Subcutaneous adipose tissue (tissue), 4 donors: ENCODE measurements around the gene NEGR1. TPM values are rescaled to one million over a fixed set of nuclear protein-coding genes. Genes with fewer than 3 reads are reported as not detected.

ENCODE experiments used
- total RNA-seq, 4 donors: library from RNA; depleted of rRNA; stranded (reverse); fragments of >200 nt; gene quantifications; one replicate each; pipeline ENCODE4 v1.1.0, GENCODE V29; 2016
- TF ChIP-seq, protein P1 (sequence below): fragments of 450-650 bp; IDR thresholded peaks from one replicate; pipeline ENCODE4 v1.5.1; 2016; ENCODE audit warnings: low read depth, mild to moderate bottlenecking, control low read depth, antibody characterized with exemption, moderate library complexity

The NEGR1 gene
- total RNA-seq, 4 donors from 2014 or later: 18.6 to 42.9 (median 35.3) TPM

GRCh38 chr1:71956613-71957285, 325.6 kb downstream of the NEGR1 start:
- TF ChIP-seq, protein P1, sequence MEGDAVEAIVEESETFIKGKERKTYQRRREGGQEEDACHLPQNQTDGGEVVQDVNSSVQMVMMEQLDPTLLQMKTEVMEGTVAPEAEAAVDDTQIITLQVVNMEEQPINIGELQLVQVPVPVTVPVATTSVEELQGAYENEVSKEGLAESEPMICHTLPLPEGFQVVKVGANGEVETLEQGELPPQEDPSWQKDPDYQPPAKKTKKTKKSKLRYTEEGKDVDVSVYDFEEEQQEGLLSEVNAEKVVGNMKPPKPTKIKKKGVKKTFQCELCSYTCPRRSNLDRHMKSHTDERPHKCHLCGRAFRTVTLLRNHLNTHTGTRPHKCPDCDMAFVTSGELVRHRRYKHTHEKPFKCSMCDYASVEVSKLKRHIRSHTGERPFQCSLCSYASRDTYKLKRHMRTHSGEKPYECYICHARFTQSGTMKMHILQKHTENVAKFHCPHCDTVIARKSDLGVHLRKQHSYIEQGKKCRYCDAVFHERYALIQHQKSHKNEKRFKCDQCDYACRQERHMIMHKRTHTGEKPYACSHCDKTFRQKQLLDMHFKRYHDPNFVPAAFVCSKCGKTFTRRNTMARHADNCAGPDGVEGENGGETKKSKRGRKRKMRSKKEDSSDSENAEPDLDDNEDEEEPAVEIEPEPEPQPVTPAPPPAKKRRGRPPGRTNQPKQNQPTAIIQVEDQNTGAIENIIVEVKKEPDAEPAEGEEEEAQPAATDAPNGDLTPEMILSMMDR: no peak

- TF ChIP-seq, protein P1: no peak
Measured at GRCh38 chr1:71950579-71950978, 331.8 kb downstream of the NEGR1 start.

DNA sequence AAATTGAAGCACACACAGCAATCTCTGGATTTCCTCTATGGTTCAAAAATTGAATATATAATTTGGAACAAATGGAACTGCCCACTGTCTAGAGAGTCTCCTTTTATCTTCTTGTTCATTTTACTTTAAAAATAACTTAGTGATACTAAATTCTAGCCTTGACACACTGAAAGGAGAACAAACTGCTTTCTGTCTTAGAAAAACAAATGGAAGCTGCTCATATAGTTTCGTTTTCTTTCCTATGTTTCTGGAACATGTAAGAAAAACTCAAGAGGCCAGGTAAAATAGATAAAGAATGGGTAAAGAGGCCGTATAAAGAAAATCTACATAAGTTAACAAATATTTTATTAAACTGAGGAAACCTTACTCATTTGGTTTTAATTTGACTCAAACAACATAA, 332.7 kb downstream of the NEGR1 start:
- TF ChIP-seq, protein P1: no peak

DNA sequence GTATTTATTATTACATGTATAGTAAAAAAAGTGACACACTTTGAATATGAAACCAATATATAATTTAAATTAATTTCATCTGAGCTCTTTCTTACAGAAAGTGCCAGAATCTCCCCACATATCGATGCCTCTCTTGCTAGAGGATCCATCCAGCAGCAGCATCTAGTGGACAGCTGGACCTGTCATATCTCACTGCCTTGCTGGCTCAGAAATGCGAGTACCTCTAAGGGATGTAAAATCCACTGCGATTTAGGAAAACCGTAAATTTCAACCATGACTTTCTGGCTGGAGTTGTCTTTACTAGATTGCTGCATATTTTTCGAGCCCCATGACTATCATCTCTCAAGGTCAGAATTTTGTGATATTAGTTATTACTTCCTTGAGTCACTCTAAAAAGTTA, 333.8 kb downstream of the NEGR1 start:
- TF ChIP-seq, protein P1: no peak

GRCh38 chr1:71944006-71944405, 338.3 kb downstream of the NEGR1 start:
- TF ChIP-seq, protein P1: no peak

DNA sequence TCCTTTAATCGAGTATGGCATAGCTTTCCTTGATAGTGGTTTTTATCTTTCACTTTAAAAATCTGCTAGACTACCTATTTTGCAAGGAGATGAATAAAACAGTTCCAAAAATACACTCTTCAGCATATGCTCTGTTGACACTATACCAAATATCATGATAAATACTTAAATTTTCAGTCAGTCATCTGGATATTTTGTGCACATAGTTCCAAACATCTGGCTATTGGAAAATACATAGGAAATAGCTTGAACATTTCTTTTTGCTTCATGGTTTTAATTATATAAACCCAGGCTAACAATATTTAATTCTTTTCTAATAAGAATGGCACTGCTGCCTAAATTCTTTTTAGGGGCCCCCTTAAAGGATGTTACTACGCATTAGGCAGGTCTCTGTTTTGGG, 342.1 kb downstream of the NEGR1 start:
- TF ChIP-seq, protein P1: no peak

GRCh38 chr1:71930511-71930910, 351.8 kb downstream of the NEGR1 start:
- TF ChIP-seq, protein P1: no peak
